HG03442 (cell line): ENCODE measurements around the gene C4orf50.

ENCODE experiments used
- ATAC-seq: cut with Tn5 transposase; IDR thresholded peaks from one replicate; pipeline ENCODE4 v1.9.1; 2021; ENCODE audit warnings: mild to moderate bottlenecking, moderate library complexity; ENCODE audit not compliant: unreplicated experiment

The C4orf50 gene

DNA sequence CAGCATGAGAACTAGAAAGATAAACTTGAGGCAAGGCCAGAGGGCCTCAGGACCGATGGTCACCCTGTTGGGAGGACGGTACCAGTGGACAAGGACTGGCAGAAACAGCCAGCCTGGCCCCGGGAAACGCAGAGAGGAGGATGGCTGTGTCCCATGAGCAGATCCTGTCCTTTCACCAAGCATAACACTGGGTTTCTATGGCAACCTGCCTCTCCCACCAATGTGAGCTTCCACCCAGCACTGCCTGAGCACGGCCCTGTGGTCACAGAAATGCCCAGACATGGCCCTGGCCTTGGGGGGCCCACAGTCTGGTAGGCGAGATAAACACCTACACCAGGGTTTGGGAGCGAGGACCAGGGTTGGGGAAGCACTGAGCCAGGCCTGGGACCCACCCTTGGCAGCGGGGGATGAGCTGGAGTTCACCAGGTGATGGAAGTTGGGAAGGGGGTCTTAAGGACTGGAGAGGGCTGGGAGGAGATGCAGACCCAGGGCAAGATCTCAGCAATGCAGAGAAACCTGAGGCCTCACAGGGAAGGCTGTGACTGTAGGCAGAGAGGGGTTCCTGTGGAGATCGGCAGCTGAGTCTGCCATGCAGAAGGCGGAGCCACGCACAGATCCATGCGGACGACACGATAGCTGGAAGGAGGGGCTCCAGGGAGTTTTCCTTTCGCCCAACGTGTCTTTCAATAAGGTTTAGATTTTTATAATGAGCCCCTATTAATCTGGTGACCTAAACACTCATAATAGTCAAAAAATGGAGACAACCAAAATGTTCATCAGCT, 92.6 kb downstream of the C4orf50 start:
- ATAC-seq, result no peak

DNA sequence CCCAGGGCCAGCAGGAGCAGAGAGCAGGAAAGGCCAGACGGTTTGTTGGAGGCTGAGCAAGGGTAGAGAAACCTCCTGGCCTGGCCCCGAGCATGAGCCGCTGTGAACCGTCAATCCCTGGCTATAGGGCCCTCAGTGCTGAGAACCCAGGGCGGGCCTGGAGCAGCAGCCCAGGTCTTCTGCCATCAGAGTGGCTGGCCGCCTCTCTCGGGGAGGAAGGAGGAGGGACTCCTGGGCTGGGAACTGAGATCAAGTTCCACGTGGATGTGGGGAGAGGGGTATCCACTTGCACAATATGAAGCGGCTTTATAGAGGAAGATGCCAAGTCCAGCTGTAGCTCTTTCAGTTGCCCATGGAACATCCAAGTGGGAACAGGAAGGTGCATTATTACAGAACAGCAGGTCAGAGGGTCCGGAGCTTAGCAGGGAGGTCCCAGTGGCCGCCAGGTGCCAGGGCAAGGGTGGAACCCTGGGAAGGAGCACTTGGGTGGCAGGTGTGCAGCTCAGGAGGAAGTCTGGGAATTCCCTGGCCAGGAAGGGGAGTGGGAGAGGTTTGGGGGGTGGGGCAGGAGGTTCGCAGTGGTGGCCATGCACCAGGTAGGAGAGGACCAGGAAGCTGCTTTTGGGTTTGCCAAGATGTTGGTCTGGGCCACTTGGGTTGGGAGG, 93.6 kb downstream of the C4orf50 start:
- no peak for ATAC-seq

DNA sequence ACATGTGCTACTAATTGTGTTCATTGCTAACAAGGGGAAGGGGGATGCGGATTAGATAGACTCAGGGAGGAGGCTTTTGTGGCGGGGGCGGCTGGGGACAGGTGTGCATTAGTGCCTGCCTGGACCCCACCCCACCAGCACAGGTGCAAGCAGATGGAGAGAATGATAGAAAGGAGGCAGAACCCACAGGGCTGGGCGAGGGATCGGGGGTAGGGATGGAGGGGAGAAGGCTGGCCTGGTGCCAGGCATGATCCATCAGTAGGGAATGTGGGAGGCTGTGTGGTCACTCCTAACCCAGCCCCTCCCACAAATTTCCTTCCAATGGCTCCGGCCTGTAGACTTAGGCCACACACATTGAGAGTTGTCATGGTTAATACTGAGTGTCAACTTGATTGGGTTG, 94.9 kb downstream of the C4orf50 start:
- no peak for ATAC-seq

GRCh38 chr4:5922556-5922955, 95.7 kb downstream of the C4orf50 start:
- no peak for ATAC-seq

DNA sequence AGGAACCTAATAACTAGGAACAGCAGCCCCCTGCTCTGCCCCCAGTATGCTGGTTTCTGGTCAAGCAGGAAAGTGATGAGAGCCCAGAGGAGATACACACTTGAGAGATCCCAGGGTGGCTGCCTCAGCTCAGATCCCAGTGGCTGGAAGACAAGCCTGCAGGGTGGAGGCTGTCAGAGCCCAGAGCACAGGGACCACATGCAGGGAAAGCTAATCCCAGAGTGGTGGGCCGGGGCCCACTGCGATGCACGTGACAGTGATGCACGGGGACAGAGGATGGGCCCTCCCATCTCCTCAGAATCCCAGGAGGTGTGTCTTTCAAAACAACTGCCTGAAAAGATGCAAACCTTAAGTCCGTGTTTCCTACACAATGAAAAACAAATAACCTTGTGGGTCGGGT, 96.2 kb downstream of the C4orf50 start:
- no peak for ATAC-seq

- no peak for ATAC-seq
Observed at GRCh38 chr4:5921101-5921980, 96.9 kb downstream of the C4orf50 start.

GRCh38 chr4:5919571-5919970, 98.7 kb downstream of the C4orf50 start:
- no peak for ATAC-seq

DNA sequence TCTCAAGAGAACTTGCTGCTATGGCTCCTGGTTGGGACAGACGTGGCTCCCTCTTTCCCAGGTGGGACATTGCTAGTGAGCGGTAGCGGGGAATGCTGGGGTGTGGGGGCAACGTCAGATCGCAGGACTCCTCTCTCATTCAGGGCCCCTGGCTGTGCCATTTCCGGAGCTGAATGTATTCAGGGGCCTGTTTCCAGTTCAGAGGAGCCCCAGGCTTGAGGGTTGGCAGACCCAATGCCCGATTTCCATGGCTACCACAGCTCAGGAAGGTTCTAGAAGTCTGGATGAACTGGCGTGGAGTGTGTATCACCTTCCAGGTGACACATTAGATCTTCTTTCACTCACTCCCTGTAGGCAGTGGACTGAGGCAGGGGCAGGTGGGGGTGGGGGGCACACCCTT, 99.2 kb downstream of the C4orf50 start:
- ATAC-seq, result no peak

DNA sequence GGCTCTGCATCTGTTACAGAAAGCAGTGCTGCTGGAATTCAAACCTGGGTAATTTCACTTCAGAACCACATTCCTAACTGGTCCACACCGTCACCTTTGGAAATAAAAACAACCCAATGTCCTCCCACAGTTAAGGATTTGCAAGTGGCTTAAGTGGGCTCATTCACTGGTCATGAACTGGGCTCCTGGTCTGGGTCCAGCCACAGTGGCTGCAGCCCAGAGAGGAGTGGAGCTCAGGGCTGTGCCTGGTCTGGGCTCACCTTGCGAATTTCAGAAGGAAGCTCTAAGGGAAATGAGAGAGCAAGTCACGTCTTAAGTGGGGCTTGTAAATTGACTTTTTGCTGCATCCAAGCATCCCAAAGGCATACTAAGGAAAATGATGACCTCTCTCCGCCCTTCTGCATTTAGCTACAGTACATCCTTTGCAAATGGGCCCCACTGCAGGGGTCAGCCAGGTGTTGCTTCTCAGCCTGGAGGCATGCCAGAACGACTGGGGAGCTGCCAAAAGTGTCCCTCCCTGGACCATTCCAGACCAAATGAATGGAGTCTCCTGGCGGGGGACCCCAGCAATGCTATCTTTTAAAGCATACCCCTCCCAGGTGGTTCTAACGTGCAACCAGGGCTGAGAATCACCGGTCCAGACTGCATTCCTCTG, 99.8 kb downstream of the C4orf50 start:
- no peak for ATAC-seq

DNA sequence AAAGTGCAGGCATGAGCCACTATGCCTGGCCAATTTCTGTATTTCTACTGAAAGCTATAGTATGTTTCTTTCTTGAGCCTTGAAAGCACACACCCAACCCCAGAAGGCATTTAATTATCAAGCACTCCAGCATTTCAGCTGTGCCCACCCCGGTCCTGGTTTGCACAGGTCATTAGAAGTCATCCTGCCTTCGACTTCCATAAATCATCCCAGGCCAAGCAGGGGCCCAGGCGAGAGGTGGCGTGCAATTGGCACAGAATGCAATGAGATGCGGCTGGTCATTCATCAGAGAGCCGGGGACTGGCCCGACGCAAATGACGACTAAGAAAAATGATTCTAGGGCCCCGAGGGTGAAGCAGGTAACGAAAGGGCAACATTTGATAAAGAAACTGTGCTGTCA, 100.6 kb downstream of the C4orf50 start:
- ATAC-seq, result no peak

- ATAC-seq, result no peak
Observed at GRCh38 chr4:5916229-5916628, 102.0 kb downstream of the C4orf50 start.

DNA sequence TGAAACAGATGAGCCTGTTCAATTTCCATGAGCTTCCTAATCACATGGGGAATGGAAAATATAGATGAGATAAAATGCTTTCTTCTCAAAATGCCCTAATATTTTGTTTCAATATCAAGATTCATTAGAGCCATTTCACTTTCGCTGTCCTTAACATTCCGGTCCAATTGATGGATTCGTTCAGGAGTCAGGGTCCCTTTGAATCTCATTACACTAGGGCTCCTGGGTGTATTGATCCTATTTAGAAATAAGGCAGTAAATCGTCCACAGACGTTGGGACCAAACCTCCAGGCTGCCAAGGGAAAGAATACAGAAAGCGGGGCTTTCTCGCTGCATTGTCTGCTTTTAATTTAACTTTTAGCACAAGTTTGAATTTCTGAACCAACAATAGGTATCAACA, 104.8 kb downstream of the C4orf50 start:
- no peak for ATAC-seq

- no peak for ATAC-seq
Observed at GRCh38 chr4:5912614-5913019, 105.6 kb downstream of the C4orf50 start.

DNA sequence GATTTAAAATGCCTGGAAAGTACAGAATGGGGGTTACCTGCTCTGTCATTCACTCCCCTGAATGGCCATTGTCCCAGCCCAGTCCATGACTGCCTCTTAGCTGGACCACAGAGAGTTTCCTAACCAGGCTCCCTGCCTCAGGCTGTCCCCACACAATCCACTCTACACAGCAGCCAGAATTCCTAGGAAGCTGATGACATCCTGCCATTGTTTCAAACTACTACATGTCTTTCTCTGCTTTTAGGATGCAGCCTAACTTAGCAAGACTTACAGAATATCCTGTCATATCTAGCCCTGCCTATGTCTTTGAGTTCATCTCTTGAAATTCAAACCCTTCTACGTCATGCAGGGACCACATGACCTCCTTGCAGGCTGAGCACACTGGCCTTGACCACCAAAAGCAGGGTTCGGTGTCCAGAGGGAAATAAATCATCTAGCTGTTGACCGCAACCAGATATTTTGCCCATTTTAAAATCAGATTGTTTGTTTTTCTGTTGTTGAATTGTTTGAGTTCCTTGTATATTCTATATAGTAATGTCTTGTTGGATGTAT, 109.3 kb downstream of the C4orf50 start:
- ATAC-seq, result no peak

- no peak for ATAC-seq
Observed at GRCh38 chr4:5906191-5906590, 112.0 kb downstream of the C4orf50 start.

GRCh38 chr4:5905714-5906113, 112.5 kb downstream of the C4orf50 start:
- ATAC-seq, result no peak

- ATAC-seq, result no peak
Observed at GRCh38 chr4:5900844-5901243, 117.4 kb downstream of the C4orf50 start.

DNA sequence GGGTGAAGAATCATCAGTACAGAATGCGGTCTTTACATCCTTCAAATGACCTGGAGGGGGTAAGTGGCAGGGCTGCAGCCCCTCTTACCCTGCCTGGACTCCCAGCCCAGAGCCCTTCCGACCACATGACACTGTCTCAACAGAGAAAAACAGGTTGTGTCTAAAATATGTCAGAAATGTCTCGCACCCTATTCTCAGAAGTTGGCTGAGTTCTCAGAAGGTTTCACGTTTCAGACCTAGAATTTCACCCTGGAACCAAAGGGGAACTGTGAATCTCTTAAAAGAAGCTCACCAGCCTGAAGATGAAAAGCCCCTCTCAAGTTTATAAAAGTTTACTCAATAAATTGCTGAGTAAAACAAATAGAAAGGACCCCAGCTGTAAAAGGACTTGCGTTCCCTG, 118.3 kb downstream of the C4orf50 start:
- ATAC-seq, result no peak

DNA sequence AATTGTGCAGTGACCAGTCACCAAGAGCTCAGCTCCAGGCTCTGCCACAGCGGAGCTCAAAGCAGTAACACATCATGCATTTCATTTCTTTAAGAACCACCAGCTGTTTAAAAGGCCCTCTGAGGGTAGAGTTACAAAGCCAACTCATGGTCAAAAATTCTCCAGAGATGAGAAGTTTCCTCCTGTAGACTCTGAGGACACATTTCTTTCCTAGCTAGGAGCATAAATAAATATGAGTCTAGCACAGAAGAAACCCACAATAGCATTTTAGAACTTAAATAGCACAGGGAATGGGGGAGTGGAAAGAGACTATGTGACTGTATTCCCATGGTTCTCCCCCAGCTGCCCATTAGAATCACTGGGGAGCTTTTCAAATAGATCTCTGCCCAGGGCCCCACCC, 118.8 kb downstream of the C4orf50 start:
- ATAC-seq, result no peak

- no peak for ATAC-seq
Observed at GRCh38 chr4:5897674-5898073, 120.6 kb downstream of the C4orf50 start.

- ATAC-seq, result no peak
Observed at GRCh38 chr4:5895287-5895686, 122.9 kb downstream of the C4orf50 start.
